Stimulated activated CD4-positive, alpha-beta T cell treated with anti-CD3 and anti-CD28 coated beads, TNF-alpha, amount 100 ng/mL, for 1 hour (primary cell): Measurements from ENCODE around the gene MPND.
A peak's percentile ranks its signal among the peaks of the same experiment; 100 is the strongest.

Experiments
- DNase-seq, 3 donors: peaks; one replicate each; pipeline ENCODE4 v3.0.0-alpha.2; 2020; ENCODE audit warnings: low read depth in 3 of 3, low spot score in 1 of 3

Gene MPND

DNA sequence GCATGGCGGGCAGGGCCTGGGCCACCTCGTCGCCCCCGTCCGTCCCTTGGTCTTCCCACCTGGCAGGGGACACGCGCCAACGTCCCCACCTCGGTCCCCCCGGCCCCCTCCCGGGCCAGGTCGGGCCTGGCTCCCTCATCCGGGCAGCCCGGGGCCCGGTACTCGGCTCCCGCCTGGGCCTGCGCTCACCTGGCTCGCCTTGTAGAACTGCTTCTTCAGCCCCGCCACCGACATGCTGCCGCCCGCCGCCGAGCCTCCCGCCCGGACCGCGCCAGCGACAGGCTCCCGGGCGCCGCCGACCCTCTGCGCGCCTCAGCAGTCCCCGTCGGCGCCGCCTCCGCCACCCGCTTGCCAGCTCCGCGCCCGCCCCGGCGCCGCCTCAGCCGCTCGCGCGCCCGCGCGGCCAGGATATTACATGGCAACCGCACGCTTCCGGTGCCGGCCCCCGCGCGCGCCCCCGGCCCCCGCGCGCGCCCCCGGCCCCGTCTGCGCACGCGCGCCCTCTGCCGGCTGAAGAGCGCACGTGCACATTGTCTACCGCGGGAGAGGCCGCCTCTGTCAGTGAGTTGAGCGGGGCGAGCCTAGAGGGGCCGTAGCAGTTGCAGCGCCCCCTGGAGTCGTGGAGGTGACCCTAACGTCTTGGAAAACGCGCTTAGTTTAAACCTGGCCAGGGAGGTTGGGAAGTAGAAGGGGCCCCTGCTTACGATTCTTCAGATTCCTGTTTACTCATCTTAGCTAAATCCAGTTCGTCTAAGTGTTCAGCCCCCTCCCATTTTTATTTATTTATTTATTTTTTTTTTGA lies 57.0 kb downstream of the MPND start, which contains the start of gene SH3GL1:
SH3GL1 (minus strand) TSS at position 413 of the 802 bp plus-strand sequence; CDS start at position 234, 179 bp downstream.
- DNase-seq: peak; percentile 84 to 94 (median 93)

DNA sequence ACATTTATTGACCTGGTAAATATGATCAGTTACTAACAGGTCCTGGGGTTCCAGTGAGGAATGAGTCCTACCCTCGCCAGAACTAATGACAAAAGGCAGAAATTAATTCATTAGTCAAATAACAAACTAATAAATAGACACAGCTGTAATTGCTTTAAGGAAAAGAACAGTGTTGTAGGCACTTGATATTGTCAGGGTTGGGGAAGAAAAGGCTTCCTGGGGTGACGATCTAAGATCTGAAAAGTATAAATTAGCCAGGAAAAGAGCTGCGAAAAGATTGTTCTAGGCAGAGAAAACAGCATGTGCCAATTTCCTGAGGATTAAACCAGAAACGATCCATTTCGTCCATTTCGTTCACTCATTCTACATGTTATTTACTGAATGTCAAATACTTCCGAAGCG lies 58.4 kb downstream of the MPND start:
- no peak for DNase-seq

DNA sequence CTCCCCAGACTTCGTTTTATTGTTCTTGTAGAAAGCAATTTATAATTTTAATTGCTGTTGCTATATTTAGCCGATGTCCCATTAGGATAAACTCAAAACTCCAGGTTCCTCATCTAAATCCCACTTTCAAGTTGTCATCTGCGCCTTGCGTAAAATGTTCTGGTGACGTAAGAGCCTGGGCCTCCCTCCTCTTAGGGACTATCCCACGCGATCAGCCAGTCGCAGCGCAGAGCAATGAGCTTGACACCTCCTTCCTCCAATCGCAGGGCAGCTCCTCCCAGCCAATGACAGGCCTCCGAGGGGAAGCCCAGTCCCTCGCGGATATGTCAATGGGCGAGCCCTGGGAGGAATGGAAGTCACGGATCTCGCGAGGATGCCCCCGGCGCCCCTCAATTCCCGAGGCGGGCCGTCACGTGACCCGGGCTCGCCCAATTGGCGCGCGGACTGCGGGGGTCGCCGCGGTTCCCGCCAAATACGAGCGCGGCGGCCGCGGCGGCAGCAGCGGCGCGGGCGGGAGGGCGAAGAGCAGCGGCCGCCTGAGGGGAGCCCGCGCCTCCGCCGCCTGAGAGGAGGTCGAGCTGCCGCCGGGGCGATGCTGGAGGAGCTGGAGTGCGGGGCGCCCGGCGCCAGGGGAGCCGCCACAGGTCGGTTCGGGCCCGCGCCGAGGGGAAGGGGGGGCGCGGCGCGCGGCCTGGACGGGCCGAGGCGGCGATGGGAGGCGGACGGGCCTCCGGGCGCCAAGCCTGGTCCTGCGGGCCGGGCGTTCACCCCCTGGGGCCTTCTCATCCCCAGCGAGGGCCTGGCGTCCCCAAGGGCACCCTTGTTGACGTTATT lies 59.0 kb downstream of the MPND start, which contains the start of gene CHAF1A:
CHAF1A (plus strand) TSS at position 470 of the 834 bp plus-strand sequence; CDS start at position 593, 123 bp downstream.
- peak; percentile 95 to 99 (median 97) for DNase-seq

- DNase-seq: no peak
These were observed 59.8 kb downstream of the MPND start for GRCh38 chr19:4403005-4403761.

DNA sequence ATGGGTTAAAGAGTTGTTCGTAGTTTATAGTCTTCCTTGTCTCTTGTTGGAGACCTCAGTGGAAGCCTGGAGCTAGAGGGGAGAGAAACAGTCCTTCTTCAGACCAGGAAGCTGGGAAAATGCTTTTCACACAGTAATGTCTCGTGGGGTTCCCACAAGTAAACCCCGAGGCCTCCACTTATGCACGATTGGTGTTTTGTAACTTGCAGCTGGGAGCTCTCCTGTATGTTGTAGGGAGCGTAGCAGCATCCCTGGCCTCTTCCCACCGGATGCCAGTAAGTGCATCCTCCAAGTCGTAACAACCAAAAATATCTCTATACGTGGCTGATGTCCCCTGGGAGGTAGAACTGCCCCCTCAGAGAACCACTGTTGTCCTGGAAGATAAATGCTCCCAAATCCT lies 62.6 kb downstream of the MPND start:
- no peak for DNase-seq

DNA sequence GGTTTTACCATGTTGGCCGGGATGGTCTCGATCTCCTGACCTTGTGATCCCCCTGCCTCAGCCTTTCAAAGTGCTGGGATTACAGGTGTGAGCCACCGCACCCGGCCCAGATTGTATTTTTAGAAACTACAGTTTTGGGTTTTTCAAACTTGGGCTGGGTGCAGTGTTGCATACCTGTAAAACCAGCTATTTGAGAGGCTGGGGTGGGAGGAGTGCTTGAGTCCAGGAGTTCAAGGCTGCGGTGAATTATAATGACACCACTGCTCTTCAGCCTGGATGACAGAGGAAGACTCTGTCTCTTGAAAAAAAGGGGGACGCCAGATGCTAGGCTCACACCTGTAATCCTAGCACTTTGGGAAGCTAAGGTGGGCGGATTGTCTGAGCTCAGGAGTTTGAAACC lies 63.3 kb downstream of the MPND start:
- DNase-seq: no peak

- no peak for DNase-seq
These were observed 66.0 kb downstream of the MPND start for GRCh38 chr19:4409123-4409933.
